ENCODE results near the gene LNPK.
A peak's percentile ranks its signal among the peaks of the same experiment; 100 is the strongest.

Gene LNPK

DNA sequence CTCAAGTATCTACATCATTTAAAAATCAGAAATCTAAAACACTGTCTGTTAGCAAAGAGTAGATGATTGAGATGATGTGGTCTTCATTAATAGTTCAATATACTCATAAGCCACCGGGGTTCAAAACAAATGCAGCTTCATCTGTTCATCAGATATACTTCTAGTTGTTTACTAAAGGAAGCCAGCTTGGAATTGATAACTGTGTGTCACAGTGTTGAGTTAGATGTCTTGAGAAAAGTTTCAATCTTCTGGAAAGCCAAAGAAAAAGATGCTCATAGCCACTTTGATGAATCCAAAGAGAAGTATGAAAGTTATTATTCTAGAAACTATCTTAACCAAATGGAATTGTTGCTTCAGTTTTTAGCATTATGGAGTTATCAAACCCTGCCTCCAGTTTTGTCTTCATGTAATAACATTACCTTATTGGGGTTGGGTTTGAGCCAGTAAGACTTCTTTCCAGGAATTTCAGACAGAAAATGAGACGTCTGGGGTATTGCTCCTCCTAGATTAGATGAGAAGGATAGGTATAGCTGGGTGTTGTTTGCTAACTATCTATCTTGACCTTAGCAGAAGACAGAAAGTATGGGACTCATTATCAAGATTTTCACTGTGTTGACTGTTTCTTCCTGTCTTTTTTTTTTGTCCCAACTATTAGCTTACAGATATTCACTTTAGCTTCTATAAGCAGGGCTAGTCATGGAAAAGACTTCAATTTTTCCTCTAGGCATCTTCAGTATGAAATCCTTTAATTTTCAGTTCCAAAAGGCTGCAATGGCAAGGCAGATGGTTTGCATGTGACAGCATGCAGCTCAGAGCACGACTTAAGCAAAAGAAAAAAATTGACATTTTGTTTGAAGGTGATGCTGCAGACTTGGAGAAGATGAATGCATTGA, 66.5 kb downstream of the LNPK start:
- no peak for TF ChIP-seq CTCF (conservative IDR thresholded peaks at IDR 0.05; ENCODE audit: low read depth)
- H3K27ac ChIP-seq = no peak overlapping the region
- CTCF ChIA-PET = interaction anchor here (0.7 kb wide), 1 partner anchor 59 kb away, joined by 5 read pairs; no protein-coding TSS in a partner anchor
- POLR2A ChIA-PET (ENCODE audit: low non-redundant PET) = no interaction called here
- DNase-seq (ENCODE audit: low spot score) = no peak

GRCh38 chr2:175932675-175933074, 69.4 kb downstream of the LNPK start:
- no peak overlapping the region for H3K27ac ChIP-seq
- POLR2A ChIA-PET (ENCODE audit: low non-redundant PET) = no interaction called here
- no peak for TF ChIP-seq CTCF (conservative IDR thresholded peaks at IDR 0.05; ENCODE audit: low read depth)
- CTCF ChIA-PET = interaction anchor here (0.7 to 0.8 kb wide), 2 partner anchors 124 to 567 kb away, joined by 3 to 4 read pairs; no protein-coding TSS in a partner anchor
- no peak for DNase-seq (ENCODE audit: low spot score)

DNA sequence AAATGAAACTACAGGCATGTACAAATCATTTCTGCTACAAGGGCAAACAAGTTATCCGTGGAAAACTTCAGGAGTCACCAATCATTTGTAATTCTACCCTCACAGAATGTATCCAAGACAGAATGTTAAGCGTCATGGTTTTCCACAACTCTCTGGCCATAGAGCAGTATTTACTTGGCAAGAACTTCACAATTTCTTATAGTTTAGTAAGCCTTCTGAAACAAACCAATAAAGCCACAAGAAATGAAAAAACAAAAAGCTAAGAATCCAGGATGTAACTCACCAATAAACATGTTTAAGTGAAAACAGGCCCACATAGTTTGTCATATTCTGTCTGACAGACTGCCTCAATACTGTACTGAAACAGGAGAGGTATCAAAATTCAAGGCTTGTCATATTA, 70.3 kb downstream of the LNPK start:
- no peak overlapping the region for H3K27ac ChIP-seq
- ChIA-PET POLR2A (ENCODE audit: low non-redundant PET) (no interaction called here), CTCF (interaction anchor here (0.6 kb wide), 1 partner anchor 21 kb away, joined by 3 read pairs; no protein-coding TSS in a partner anchor)
- DNase-seq (ENCODE audit: low spot score) = no peak
- no peak for TF ChIP-seq CTCF (conservative IDR thresholded peaks at IDR 0.05; ENCODE audit: low read depth)

GRCh38 chr2:175930504-175930903, 71.6 kb downstream of the LNPK start:
- peak; percentile 12 for DNase-seq (ENCODE audit: low spot score)
- H3K27ac ChIP-seq = no peak overlapping the region
- no peak for TF ChIP-seq CTCF (conservative IDR thresholded peaks at IDR 0.05; ENCODE audit: low read depth)
- CTCF ChIA-PET = no interaction called here
- POLR2A ChIA-PET (ENCODE audit: low non-redundant PET) = no interaction called here

- no peak for TF ChIP-seq CTCF (conservative IDR thresholded peaks at IDR 0.05; ENCODE audit: low read depth)
- no peak overlapping the region for H3K27ac ChIP-seq
- POLR2A ChIA-PET (ENCODE audit: low non-redundant PET) = no interaction called here
- CTCF ChIA-PET = interaction anchor here (0.5 to 0.6 kb wide), 3 partner anchors 11 to 659 kb away, joined by 3 read pairs; no protein-coding TSS in a partner anchor
- no peak for DNase-seq (ENCODE audit: low spot score)
Measured at GRCh38 chr2:175929850-175930249, 72.2 kb downstream of the LNPK start.

DNA sequence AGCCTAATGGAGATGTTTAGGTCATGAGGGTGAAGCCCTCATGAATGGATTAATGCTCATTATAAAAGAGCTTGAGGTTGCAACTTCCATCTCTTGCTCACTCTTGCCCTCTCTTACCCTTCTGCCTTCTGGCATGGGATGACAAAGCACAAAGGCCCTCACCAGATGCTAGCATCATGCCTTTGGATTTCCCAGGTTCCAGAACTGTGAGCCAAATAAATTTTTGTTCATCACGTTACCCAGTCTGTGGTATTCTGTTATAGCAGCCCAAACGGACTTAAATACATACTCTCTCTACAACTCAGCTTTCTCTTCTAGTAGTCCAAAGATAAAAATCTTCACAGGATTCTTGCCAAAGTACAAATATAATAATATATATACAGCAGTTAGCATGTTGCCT, 75.8 kb downstream of the LNPK start:
- CTCF ChIA-PET = interaction anchor here (0.6 kb wide), 1 partner anchor 616 kb away, joined by 5 read pairs; no protein-coding TSS in a partner anchor
- no peak overlapping the region for H3K27ac ChIP-seq
- DNase-seq (ENCODE audit: low spot score) = no peak
- no peak for TF ChIP-seq CTCF (conservative IDR thresholded peaks at IDR 0.05; ENCODE audit: low read depth)
- POLR2A ChIA-PET (ENCODE audit: low non-redundant PET) = no interaction called here
